ENCODE measurements around the gene IFITM5.
A peak's percentile ranks its signal among the peaks of the same experiment; 100 is the strongest.

IFITM5 gene

DNA sequence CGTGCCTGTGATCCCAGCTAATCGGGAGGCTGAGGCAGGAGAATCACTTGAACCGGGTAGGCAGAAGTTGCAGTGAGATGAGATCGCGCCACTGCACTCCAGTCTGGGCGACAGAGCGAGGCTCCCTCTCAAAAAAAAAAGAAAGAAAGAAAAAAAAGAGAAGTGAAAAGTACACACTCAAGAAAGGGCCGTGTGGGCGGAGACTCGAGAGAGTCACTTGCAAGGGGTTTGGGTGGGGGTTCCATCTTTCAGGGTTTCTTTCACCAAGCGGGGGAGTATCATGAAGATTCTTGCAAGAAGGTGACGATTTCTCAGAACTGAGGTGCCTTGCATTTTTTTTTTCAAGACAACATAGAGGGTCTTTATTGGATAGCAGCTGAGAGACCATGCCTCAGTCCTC is 4.0 kb upstream of the IFITM5 start:
- H3K9me3 ChIP-seq (ENCODE audit: control insufficient read depth, low read length): no peaks in the 10 kb centered on the region
- peaks cover 2% of the 10 kb centered on the region for H3K79me1 ChIP-seq (replicated peaks; ENCODE audit: low read length, poor library complexity, severe bottlenecking)
- H2BK15ac ChIP-seq (ENCODE audit: low read depth, poor library complexity, severe bottlenecking): no peak overlapping the region
- no peak overlapping the region for H3K9ac ChIP-seq (ENCODE audit: low read length)
- no peak overlapping the region for H3K14ac ChIP-seq (ENCODE audit: low read length in 2 of 2)
- H4K8ac ChIP-seq (ENCODE audit: low read length): no peak overlapping the region
- peaks cover 12% of the 10 kb centered on the region for H3K4me1 ChIP-seq (ENCODE audit: control insufficient read depth, insufficient read depth, low read depth, low read length)
- H3K18ac ChIP-seq (ENCODE audit: low read depth in 1 of 2, low read length in 2 of 2): no peak overlapping the region
- WGBS: 98% methylated on average over 12 of the region's 12 CpGs
- no peak overlapping the region for H4K91ac ChIP-seq (ENCODE audit: low read length)
- H3K27ac ChIP-seq (ENCODE audit: low read length, poor library complexity, severe bottlenecking): no peak overlapping the region
- DNase-seq: no peak
- H3K4me2 ChIP-seq (ENCODE audit: low read length, poor library complexity, severe bottlenecking): no peak overlapping the region
- H3K36me3 ChIP-seq (ENCODE audit: control insufficient read depth in 1 of 2, insufficient read depth in 2 of 2, low read depth in 1 of 2, low read length in 2 of 2): no peaks in the 10 kb centered on the region
- H2BK5ac ChIP-seq (ENCODE audit: low read depth, low read length, poor library complexity, severe bottlenecking): no peak overlapping the region
- no peak overlapping the region for H2BK12ac ChIP-seq (ENCODE audit: low read length in 2 of 2)
- no peak overlapping the region for H2AFZ ChIP-seq (ENCODE audit: low read depth, low read length)
- H2AK5ac ChIP-seq (ENCODE audit: low read length, severe bottlenecking): no peak overlapping the region
- no peak overlapping the region for H3K23ac ChIP-seq (ENCODE audit: low read length in 2 of 2)
- H2BK120ac ChIP-seq (ENCODE audit: low read depth, low read length): no peak overlapping the region
- no peak overlapping the region for H3K4me3 ChIP-seq (ENCODE audit: insufficient read depth in 1 of 2, low read depth in 1 of 2, low read length in 2 of 2)
- H3K27me3 ChIP-seq (ENCODE audit: control insufficient read depth in 1 of 2, insufficient read depth in 1 of 2, low read length in 2 of 2): peaks cover 0 to 23% of the 10 kb centered on the region in 2 experiments
- no peak overlapping the region for H3K4ac ChIP-seq (ENCODE audit: low read depth in 1 of 2, low read length in 2 of 2)

DNA sequence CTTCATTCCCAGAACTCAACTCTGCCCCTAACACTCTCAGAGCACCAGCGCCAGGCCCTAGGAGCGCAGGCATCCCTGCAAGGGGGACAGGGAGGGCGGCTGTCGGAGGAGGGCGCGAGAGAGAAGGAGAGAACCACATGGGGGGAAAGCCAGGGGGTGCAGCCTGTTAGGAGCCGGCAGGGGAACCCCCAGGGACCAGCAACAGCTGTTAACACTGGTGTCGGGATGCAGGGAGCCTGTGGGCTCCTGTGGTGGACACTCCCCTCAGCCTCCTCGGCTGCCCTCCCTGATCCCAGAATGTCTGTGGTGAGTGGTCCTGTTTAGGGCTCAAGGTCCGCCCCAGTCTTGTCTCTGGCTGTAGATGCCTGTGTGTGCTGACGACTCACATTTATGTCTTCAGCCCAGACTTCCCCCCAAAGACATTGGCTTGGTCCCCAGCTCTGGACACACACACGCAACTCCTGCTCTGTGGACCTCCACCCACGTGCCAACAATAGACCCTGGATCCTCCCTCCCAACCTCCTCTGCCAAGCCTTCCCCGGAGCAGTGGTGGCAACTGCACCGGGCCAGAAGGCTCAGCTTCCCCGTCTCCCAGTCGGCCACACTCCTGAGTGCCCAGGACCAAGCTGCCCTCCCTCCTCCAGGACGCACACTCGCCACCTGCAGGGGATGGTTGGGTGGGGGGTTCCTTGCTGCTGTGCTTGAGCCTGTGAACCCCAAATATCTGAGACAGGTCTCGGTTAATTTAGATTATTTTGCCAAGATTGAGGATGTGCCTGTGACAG is 817 bp upstream of the IFITM5 start:
- H2AK5ac ChIP-seq (ENCODE audit: low read length, severe bottlenecking): no peak overlapping the region
- no peak overlapping the region for H3K4me3 ChIP-seq (ENCODE audit: insufficient read depth in 1 of 2, low read depth in 1 of 2, low read length in 2 of 2)

DNA sequence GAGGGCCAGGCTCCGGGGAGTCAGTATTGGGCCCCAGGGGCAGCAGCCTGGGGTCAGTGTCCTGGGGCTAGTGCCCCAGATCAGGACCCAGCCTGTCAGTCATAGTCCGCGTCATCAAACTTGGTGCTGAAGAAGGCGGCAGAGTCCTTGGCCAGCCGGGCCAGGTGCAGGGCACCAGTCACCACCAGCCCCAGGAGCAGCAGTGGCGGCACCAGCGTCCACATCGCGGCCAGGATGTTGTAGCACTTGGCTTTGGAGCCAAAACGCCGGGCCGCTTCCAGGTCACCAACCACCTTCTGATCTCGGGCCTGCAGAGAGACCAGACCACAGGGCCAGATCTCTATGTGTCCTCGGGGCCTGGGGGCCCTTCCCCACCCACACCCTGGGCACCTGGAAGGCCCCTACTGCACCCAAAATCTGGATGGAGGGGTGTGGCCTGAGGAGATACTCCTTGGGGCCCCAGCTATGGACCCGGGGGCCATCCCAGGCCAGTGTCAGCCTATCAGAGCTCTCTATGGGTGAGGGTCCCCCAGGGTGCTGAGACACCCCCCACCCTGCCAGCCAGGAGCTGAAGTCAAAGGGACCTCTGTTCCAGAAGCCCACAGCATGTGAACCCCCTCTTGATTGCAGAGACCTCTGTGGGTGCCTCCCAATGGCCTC is 790 bp downstream of the IFITM5 start:
- Histone ChIP-seq H2BK120ac (ENCODE audit: low read depth, low read length) (no peak overlapping the region), H2BK15ac (ENCODE audit: low read depth, poor library complexity, severe bottlenecking) (no peak overlapping the region), H3K18ac (ENCODE audit: low read depth in 1 of 2, low read length in 2 of 2) (no peak overlapping the region), H2BK12ac (ENCODE audit: low read length in 2 of 2) (no peak overlapping the region), H2AK5ac (ENCODE audit: low read length, severe bottlenecking) (no peak overlapping the region), H3K36me3 (ENCODE audit: control insufficient read depth in 1 of 2, insufficient read depth in 2 of 2, low read depth in 1 of 2, low read length in 2 of 2) (peaks cover 0 to 26% of the 10 kb centered on the region in 2 experiments), H3K14ac (ENCODE audit: low read length in 2 of 2) (no peak overlapping the region), H3K4me3 (ENCODE audit: insufficient read depth in 1 of 2, low read depth in 1 of 2, low read length in 2 of 2) (no peak overlapping the region), H4K8ac (ENCODE audit: low read length) (no peak overlapping the region), H2AFZ (ENCODE audit: low read depth, low read length) (no peak overlapping the region), H3K23ac (ENCODE audit: low read length in 2 of 2) (no peak overlapping the region), H3K27ac (ENCODE audit: low read length, poor library complexity, severe bottlenecking) (no peak overlapping the region), H3K79me1 (replicated peaks; ENCODE audit: low read length, poor library complexity, severe bottlenecking) (no peaks in the 10 kb centered on the region), H3K4me1 (ENCODE audit: control insufficient read depth, insufficient read depth, low read depth, low read length) (peaks cover 8% of the 10 kb centered on the region), H2BK5ac (ENCODE audit: low read depth, low read length, poor library complexity, severe bottlenecking) (no peak overlapping the region), H3K4me2 (ENCODE audit: low read length, poor library complexity, severe bottlenecking) (no peak overlapping the region), H3K9ac (ENCODE audit: low read length) (no peak overlapping the region), H3K4ac (ENCODE audit: low read depth in 1 of 2, low read length in 2 of 2) (no peak overlapping the region), H3K27me3 (ENCODE audit: control insufficient read depth in 1 of 2, insufficient read depth in 1 of 2, low read length in 2 of 2) (peaks cover 0 to 53% of the 10 kb centered on the region in 2 experiments), H3K9me3 (ENCODE audit: control insufficient read depth, low read length) (no peaks in the 10 kb centered on the region), H4K91ac (ENCODE audit: low read length) (peak overlapping the region; percentile 53)
- no peak for DNase-seq
- 96% methylated on average over 14 of the region's 15 CpGs for WGBS

More for the DNA sequence above, 817 bp upstream of the IFITM5 start:
- Histone ChIP-seq H3K9me3 (ENCODE audit: control insufficient read depth, low read length) (no peaks in the 10 kb centered on the region), H3K4me1 (ENCODE audit: control insufficient read depth, insufficient read depth, low read depth, low read length) (peaks cover 3% of the 10 kb centered on the region), H2BK12ac (ENCODE audit: low read length in 2 of 2) (no peak overlapping the region), H3K23ac (ENCODE audit: low read length in 2 of 2) (no peak overlapping the region), H3K9ac (ENCODE audit: low read length) (no peak overlapping the region), H2BK15ac (ENCODE audit: low read depth, poor library complexity, severe bottlenecking) (peak overlapping the region; percentile 31), H3K18ac (ENCODE audit: low read depth in 1 of 2, low read length in 2 of 2) (no peak overlapping the region), H3K36me3 (ENCODE audit: control insufficient read depth in 1 of 2, insufficient read depth in 2 of 2, low read depth in 1 of 2, low read length in 2 of 2) (peaks cover 0 to 9% of the 10 kb centered on the region in 2 experiments), H4K8ac (ENCODE audit: low read length) (no peak overlapping the region), H3K14ac (ENCODE audit: low read length in 2 of 2) (no peak overlapping the region), H4K91ac (ENCODE audit: low read length) (no peak overlapping the region), H3K27me3 (ENCODE audit: control insufficient read depth in 1 of 2, insufficient read depth in 1 of 2, low read length in 2 of 2) (peaks cover 0 to 49% of the 10 kb centered on the region in 2 experiments), H2BK120ac (ENCODE audit: low read depth, low read length) (no peak overlapping the region), H2BK5ac (ENCODE audit: low read depth, low read length, poor library complexity, severe bottlenecking) (no peak overlapping the region), H3K4me2 (ENCODE audit: low read length, poor library complexity, severe bottlenecking) (no peak overlapping the region), H3K27ac (ENCODE audit: low read length, poor library complexity, severe bottlenecking) (no peak overlapping the region), H3K79me1 (replicated peaks; ENCODE audit: low read length, poor library complexity, severe bottlenecking) (no peaks in the 10 kb centered on the region), H2AFZ (ENCODE audit: low read depth, low read length) (no peak overlapping the region), H3K4ac (ENCODE audit: low read depth in 1 of 2, low read length in 2 of 2) (no peak overlapping the region)
- DNase-seq: no peak
- WGBS: 72% methylated on average over 20 of the region's 20 CpGs

DNA sequence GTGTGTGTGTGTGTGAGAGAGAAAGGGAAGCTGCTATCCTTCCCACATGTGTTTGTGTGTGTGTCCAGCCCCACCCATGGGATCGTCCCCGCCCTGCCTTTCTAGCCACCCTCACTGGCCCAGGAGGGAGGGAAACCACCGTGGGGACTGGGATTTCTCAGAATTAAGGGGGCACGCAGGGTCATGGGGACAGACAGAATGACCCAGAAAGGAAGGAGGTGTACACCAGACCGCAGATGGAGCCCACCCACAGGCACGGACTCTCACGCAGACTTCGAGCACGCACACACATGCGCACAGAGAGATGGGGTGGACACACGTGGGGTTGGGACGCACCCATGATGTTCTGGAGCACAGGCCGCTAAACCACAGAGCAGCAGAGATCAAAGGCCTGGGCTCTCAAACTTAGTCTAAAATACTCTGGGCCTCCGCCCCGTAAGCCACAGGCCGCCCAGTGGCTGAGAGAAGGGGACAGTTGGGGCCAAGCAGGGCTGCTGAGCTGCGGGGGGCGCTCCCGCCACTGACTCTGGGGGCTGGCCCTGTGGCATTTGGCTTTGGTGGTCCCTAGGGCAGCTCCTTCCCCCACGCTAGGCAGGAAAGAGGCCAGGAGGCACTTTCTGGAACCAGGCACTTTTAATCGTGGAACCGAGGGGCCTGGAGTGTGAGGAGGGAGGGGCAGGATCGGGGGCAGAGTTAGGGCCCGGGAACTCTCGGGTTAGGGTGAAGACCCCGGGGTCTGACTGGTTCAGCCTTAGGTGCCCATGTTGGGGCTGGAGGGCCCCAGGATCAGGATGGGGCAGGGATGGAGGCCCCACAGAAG is 1.5 kb downstream of the IFITM5 start:
- no peak overlapping the region for H2BK5ac ChIP-seq (ENCODE audit: low read depth, low read length, poor library complexity, severe bottlenecking)
- H3K79me1 ChIP-seq (replicated peaks; ENCODE audit: low read length, poor library complexity, severe bottlenecking): no peaks in the 10 kb centered on the region
- H3K9me3 ChIP-seq (ENCODE audit: control insufficient read depth, low read length): no peaks in the 10 kb centered on the region
- H3K23ac ChIP-seq (ENCODE audit: low read length in 2 of 2): no peak overlapping the region
- H3K4me2 ChIP-seq (ENCODE audit: low read length, poor library complexity, severe bottlenecking): no peak overlapping the region
- no peak overlapping the region for H3K14ac ChIP-seq (ENCODE audit: low read length in 2 of 2)
- no peak overlapping the region for H3K27ac ChIP-seq (ENCODE audit: low read length, poor library complexity, severe bottlenecking)
- H3K9ac ChIP-seq (ENCODE audit: low read length): no peak overlapping the region
- no peak overlapping the region for H2BK12ac ChIP-seq (ENCODE audit: low read length in 2 of 2)
- no peak overlapping the region for H4K8ac ChIP-seq (ENCODE audit: low read length)
- peaks cover 0 to 33% of the 10 kb centered on the region in 2 experiments for H3K36me3 ChIP-seq (ENCODE audit: control insufficient read depth in 1 of 2, insufficient read depth in 2 of 2, low read depth in 1 of 2, low read length in 2 of 2)
- no peak overlapping the region for H2BK15ac ChIP-seq (ENCODE audit: low read depth, poor library complexity, severe bottlenecking)
- H3K27me3 ChIP-seq (ENCODE audit: control insufficient read depth in 1 of 2, insufficient read depth in 1 of 2, low read length in 2 of 2): peaks cover 0 to 53% of the 10 kb centered on the region in 2 experiments
- WGBS: 86% methylated on average over 26 of the region's 26 CpGs
- H3K4me1 ChIP-seq (ENCODE audit: control insufficient read depth, insufficient read depth, low read depth, low read length): peaks cover 10% of the 10 kb centered on the region
- H2BK120ac ChIP-seq (ENCODE audit: low read depth, low read length): no peak overlapping the region
- H3K4me3 ChIP-seq (ENCODE audit: insufficient read depth in 1 of 2, low read depth in 1 of 2, low read length in 2 of 2): no peak overlapping the region
- DNase-seq: no peak
- H2AFZ ChIP-seq (ENCODE audit: low read depth, low read length): no peak overlapping the region
- no peak overlapping the region for H3K4ac ChIP-seq (ENCODE audit: low read depth in 1 of 2, low read length in 2 of 2)
- H3K18ac ChIP-seq (ENCODE audit: low read depth in 1 of 2, low read length in 2 of 2): no peak overlapping the region
- no peak overlapping the region for H2AK5ac ChIP-seq (ENCODE audit: low read length, severe bottlenecking)
- peak overlapping the region; percentile 54 for H4K91ac ChIP-seq (ENCODE audit: low read length)
